Activated CD8-positive, alpha-beta memory T cell treated with anti-CD3 and anti-CD28 coated beads, Interleukin-2, amount 50 U/mL, for 4 hours (primary cell): ENCODE results near the gene FBXO7.

Experiments
- DNase-seq: peaks from one replicate; pipeline ENCODE4 v3.0.0-alpha.2; 2020

FBXO7 gene

DNA sequence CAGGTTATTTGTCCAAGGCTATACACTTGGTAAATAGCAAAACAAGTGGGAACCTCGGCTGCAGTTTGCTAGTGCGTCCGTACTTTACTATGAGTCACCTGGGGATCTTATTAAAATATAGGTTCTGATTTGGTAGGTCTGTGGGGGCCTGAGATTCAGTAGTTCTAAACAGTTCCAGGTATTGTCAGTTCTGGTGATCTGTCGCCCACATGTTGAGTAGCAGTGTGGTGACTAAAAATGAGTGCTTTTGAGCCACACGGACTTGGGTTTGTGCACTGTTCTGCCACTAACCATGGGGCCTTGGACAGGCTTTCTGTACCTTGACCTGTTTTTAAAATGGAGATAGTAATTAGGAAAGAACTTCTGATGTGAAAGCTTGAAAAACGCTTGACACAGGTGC, 15.7 kb downstream of the FBXO7 start:
- DNase-seq = no peak

DNA sequence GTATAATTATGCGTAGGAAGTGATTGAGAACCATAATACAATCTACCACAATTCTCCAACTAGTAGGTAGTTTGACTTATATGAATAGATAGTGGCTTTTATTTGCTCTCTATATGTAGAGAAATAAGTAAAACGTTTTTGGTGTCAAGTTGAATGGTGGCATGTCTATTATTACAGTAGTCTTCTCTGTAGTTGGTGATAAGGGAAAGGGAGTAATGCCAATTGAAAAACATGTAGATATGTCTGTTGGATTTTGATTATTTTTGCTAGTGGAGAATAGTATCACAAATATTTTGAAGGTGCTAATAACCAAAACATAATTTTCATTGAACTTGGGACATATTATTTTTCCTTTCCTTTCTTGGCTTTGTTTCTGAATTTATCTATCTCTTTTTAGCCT, 17.5 kb downstream of the FBXO7 start:
- no peak for DNase-seq

GRCh38 chr22:32493551-32493950, 18.9 kb downstream of the FBXO7 start:
- no peak for DNase-seq

DNA sequence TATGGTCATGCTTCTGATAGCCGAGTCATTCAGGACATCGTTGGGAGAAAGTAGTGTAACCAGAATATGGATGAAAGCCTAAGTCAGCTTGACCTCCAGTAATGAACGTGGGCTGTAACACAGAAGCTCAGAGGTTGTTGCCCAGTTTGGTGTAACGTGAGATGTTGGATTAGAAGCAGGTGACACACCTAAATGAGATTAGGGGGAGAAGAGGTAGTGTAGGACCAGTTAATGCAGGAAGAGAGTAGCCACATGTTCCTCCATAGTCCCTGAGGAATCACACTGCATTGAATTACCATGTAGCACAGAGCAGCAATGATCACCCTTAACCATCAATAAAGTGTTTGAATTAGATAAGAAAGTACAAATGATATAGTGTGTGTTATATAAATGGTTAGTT, 20.4 kb downstream of the FBXO7 start:
- no peak for DNase-seq

DNA sequence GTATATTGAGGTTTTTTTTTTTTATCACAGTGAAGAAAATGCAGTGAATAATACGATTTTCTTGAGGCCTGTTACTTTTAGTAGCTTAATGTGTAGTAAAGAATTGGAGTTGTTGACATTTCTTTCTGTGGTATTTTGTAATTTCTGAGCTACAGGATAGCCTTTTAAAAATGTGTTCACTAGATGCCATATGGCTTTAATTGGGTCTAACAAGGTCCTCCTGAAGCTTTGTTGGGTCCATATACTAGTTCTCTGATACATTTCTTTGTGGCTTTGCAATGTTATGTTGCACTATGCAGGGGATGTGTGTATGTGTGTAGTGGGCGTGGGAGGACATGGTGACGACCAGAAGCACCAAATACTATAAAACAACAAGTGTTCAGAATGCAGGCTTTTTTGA, 25.1 kb downstream of the FBXO7 start:
- DNase-seq = no peak

- DNase-seq = no peak
These were observed 27.5 kb downstream of the FBXO7 start for GRCh38 chr22:32501836-32502752.

DNA sequence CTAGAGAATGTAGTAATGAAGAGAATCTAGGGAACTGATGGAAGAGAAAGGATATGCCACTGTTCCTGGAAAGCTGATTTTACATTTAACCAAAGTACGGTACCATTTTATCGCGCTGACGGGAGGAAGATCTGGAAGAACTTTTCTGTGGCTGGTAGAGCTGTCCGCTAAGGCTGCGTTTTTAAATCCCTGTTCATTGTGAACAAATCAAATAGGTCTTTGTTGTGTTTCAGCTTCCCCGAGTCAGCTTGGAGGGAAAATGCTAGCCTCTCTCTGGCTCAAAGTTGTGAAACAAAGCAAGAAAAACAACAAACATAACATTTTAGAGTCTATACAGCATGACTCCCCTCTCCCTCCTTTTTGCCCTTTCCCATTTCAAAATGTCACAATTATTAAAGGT, 34.4 kb downstream of the FBXO7 start:
- DNase-seq = no peak

GRCh38 chr22:32511274-32511673, 36.7 kb downstream of the FBXO7 start:
- no peak for DNase-seq

DNA sequence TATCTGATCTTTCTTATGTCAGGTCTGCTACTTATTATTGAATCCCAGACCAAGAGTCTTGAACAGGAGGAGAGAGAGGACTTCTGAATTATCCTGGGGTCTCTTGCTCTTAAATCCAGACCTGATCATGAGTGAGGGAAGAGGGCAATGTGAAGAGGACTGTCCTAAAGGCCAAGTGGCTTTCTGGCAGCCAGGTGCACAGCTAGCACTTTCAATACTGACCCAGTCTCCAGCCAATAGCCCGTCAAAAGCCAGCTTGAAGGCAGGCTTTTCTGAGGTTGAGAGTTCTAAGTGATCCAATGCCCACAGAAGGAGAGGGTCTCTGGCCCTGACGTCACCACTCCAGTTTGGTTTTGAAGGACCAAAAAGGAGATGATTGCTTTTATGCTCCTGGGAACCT, 37.2 kb downstream of the FBXO7 start:
- DNase-seq = no peak

DNA sequence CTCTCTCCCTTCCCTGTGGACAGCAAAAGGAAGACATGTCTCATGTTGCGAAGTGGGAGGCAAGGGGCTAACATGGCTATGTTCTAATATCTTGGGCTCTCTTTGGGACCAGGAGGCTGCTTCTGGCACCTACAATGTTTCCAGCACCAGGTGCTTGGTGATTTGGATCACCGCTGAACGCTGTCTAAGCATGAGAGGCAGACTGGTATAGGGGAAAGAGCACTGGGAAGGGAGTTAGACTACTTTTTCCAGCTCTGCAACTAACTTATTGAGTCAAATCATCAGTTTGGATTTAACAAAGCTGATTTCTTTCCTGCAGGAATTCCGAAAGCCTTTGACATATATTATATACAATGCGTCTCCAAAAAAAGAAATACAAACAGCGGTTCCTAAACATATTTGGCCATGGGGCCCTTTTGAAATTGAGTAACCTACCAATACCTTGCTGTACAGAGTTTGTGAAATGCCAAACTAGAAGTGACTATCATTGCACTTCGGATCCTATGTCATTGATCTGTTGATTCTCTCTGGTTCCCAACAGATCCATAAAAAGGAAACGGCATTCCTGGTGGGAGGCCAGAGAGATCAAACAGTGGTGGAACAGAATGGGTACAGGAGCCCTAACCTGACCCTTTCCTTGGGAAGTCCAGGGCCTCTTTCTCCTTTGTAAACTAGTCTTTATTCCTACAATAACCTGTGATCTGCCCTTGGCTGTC, 37.8 kb downstream of the FBXO7 start:
- no peak for DNase-seq

DNA sequence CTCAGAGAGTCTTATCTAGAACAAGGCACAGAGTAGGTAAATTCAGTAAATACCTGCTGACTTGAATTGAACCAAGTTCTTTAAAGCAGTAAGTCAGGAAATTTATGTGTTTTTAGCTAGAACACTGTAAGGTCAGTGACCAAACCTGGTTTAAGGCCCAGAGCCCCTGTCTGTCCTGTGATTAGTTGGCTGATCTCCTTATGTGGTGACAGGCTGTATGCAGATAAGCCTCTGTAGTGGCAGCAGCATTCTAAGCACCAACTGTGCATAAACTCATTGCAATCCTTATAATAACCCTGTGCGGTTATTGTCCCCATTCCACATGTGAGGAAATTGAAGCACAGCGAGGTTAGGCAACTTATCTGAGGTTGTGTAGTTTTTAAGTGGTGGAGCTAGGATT, 40.5 kb downstream of the FBXO7 start:
- DNase-seq = no peak

- DNase-seq = no peak
These were observed 42.9 kb downstream of the FBXO7 start for GRCh38 chr22:32517488-32517887.

- DNase-seq = no peak
These were observed 43.3 kb downstream of the FBXO7 start for GRCh38 chr22:32517921-32518320.

DNA sequence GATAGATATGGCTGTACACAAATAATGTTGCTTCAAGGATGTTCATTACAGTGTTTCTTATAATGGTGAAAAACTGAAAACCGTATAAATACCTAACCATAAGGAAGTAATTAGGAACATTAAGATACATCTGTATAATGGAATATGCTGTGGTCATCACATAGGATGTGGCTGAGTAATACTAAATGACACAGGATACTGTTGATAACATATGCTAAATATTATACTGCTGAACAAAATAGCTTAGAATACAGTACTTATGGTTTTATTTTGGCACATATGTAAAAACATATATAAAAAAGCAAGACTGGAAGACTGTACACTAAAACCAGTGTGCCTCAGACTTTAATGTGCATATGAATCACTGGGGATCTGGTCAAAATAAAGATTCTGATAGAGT, 43.8 kb downstream of the FBXO7 start:
- DNase-seq = no peak

DNA sequence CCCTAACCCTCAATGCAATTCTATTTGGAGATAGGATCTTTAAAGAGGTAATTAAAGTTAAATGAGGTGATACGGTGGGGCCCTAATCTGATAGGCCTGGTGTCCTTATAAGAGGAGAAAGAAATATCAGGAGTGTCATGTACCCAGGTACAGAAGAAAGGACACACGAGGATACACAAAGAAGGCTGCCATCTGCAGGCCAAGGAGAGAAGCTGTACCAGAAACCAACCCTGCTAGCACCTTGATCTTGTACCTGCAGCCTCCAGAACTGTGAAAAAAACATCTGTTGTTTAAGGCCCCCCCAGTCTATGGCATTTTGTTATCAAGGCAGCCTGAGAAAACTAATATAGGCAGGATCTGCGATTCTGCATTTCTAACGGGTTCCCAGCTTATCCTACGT, 44.2 kb downstream of the FBXO7 start:
- no peak for DNase-seq

- no peak for DNase-seq
These were observed 46.0 kb downstream of the FBXO7 start for GRCh38 chr22:32520612-32521011.

GRCh38 chr22:32522237-32522636, 47.6 kb downstream of the FBXO7 start:
- DNase-seq = no peak

DNA sequence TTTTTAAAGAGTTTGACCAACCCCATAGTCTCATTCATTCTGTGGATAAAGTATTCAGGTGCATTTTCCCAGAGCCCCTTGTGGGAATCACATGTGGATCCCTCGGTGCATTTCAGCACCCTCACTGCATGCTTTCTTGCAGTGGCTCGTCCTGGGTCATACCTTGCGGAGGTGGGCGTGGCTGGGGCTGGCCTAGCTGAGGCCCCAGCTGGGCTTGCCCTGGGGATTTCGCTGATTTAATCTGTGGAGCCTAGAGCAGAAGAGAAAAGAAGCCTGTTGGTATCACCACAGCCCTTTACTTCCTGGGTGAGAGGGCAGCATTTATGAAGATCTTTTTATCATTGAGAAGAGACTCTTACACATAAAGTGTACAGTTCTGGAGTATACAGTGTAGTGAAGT, 53.1 kb downstream of the FBXO7 start:
- DNase-seq = no peak

DNA sequence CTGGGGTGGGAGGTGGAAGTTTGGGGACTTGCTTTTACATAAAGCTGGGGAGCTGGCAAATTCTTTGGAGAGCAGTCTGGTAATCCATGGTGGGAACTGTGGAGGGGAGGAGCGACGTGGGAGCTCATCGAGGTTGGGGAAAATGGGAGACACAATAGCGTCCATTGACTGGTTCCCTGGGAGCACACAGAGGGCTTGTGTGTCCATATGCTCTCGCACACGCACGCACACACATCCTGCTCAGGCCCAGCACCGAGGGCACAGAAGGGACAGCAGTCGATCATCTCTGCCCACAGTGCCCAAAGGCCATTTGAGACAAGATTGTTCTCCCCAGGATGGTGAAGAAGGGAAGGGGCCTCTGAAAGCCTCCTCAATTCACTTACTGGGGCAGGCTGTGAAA, 53.7 kb downstream of the FBXO7 start:
- no peak for DNase-seq

DNA sequence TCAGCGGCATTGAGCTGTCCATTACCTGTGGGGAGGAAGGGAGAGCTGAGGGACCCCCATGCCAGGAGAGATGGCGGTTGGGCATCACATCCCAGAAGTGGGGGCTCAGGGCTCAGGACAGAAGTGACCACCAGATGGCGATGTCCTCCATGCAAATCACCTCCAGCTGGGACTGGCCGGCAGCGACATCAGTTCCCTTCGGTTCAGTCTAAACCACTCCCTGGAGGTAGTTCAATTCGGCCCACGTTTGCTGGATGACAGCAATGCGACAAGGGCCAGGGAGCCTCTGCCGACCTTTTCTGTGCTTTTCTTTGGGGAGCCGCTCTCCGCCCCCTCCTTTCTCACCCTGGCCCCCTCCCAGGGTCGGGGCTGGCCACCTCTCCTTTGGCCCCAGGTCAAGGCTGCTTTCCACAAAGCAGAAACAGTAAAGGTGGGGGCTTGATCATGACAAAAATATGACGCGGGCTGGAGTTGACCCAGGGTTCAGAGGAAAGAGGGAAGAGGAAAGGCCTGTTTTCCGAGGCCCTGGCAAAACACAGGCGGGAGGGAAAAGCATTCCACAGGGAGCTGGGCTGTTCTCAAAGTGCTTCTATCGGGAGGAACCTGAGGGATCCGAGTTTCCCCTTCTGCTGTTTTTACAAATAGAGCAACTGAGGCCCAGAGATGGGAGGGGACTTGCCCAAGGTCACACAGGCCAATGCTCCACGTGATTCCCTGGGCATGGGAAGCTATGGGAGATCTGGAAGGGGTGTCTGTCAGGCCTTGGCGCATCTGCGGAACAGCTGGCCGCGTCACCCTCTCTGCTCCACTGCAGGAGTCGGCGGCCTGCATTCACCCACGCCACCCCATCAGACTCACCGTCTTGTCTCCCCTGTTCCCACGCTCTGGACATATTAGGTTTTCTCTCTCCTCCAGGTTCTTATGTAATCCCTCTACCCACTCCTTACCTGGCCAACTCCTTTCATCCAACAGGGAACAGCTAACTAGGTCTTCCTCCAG, 54.7 kb downstream of the FBXO7 start:
- DNase-seq = peak; percentile 58

GRCh38 chr22:32531228-32531627, 56.6 kb downstream of the FBXO7 start:
- DNase-seq = no peak

GRCh38 chr22:32531931-32532819, 57.6 kb downstream of the FBXO7 start:
- no peak for DNase-seq
